GM23248 (cell line): ENCODE data around the gene ATG9B.

Experiments used
- EZH2 ChIP-seq: fragments of 200-600 bp; sonication (generic); IDR thresholded peaks from 2 replicates; pipeline ENCODE4 v1.6.1; 2018; ENCODE audit warnings: antibody characterized with exemption, mild to moderate bottlenecking; ENCODE audit not compliant: insufficient read depth, poor library complexity, severe bottlenecking
- EZH2phosphoT487 ChIP-seq: fragments of 200-600 bp; sonication (generic); IDR thresholded peaks from 2 replicates; pipeline ENCODE4 v1.6.1; 2018; ENCODE audit warnings: antibody characterized with exemption, moderate library complexity, mild to moderate bottlenecking, low read depth; ENCODE audit not compliant: insufficient read depth

GRCh38 chr7:150998341-150998740 is 26.0 kb downstream of the ATG9B start:
- TF ChIP-seq EZH2 (no peak), EZH2phosphoT487 (no peak)
